Measurements from ENCODE around the gene C2orf74. TPM values are rescaled to one million over a fixed set of nuclear protein-coding genes. Genes with fewer than 3 reads are reported as not detected.
A peak's percentile ranks its signal among the peaks of the same experiment; 100 is the strongest.

Gene C2orf74
- total and polyA plus RNA-seq, 7 donors = 7.1 to 16.6 (median 13.4) TPM

GRCh38 chr2:61173116-61173515 is 11.1 kb downstream of the C2orf74 start:
- ATAC-seq (no peak), DNase-seq (no peak)
- peaks cover 0 to 16% of the 10 kb centered on the region in 2 donors for H3K36me3 ChIP-seq (ENCODE audit: insufficient read depth in 1 of 2, low read depth in 1 of 2)

GRCh38 chr2:61175036-61175435 is 13.0 kb downstream of the C2orf74 start:
- no peak overlapping the region for H3K27ac ChIP-seq
- TF ChIP-seq CTCF (IDR thresholded peaks at IDR 0.05) = no peak
- peaks cover 2 to 16% of the 10 kb centered on the region in 2 donors for H3K36me3 ChIP-seq (ENCODE audit: insufficient read depth in 1 of 2, low read depth in 1 of 2)
- ATAC-seq (no peak), DNase-seq (no peak)
- no peaks in the 10 kb centered on the region for H3K27me3 ChIP-seq (ENCODE audit: insufficient read depth in 3 of 3, low read length in 2 of 3)
- intact Hi-C loops (cut with DNase I) = no loop called here
- 59 to 83% (median 69%) methylated on average over 8 of the region's 8 CpGs for WGBS, 3 donors
- H3K4me1 ChIP-seq = peaks cover 19% of the 10 kb centered on the region
- H3K9me3 ChIP-seq = no peaks in the 10 kb centered on the region
- H3K4me3 ChIP-seq = no peak overlapping the region

More at GRCh38 chr2:61173116-61173515, 11.1 kb downstream of the C2orf74 start:
- TF ChIP-seq CTCF (IDR thresholded peaks at IDR 0.05) = no peak
- intact Hi-C loops (cut with DNase I) = no loop called here
- WGBS, 3 donors = 44 to 76% (median 45%) methylated on average over 4 of the region's 4 CpGs
- Histone ChIP-seq H3K27ac (no peak overlapping the region), H3K27me3 (ENCODE audit: insufficient read depth in 3 of 3, low read length in 2 of 3) (no peaks in the 10 kb centered on the region), H3K9me3 (no peaks in the 10 kb centered on the region), H3K4me3 (no peak overlapping the region), H3K4me1 (peaks cover under 1% of the 10 kb centered on the region)

- no peak for TF ChIP-seq CTCF (IDR thresholded peaks at IDR 0.05)
- Histone ChIP-seq H3K36me3 (ENCODE audit: insufficient read depth in 1 of 2, low read depth in 1 of 2) (peaks cover 8 to 29% of the 10 kb centered on the region in 2 donors), H3K4me1 (peaks cover 27% of the 10 kb centered on the region), H3K9me3 (no peaks in the 10 kb centered on the region), H3K4me3 (peak overlapping the region; percentile 88), H3K27me3 (ENCODE audit: insufficient read depth in 3 of 3, low read length in 2 of 3) (no peaks in the 10 kb centered on the region), H3K27ac (peak overlapping the region; percentile 99)
- intact Hi-C loops (cut with DNase I) = no loop called here
- 0 to 1% (median 1%) methylated on average over 83 to 111 of the region's 111 CpGs for WGBS, 3 donors
- DNase-seq (peak; percentile 97), ATAC-seq (peak; percentile 87 to 93 (median 90))
Measured at GRCh38 chr2:61176755-61177726, 15.1 kb downstream of the C2orf74 start.

GRCh38 chr2:61177727-61178549 is 15.9 kb downstream of the C2orf74 start:
- Histone ChIP-seq H3K27me3 (ENCODE audit: insufficient read depth in 3 of 3, low read length in 2 of 3) (no peaks in the 10 kb centered on the region), H3K4me3 (peak overlapping the region; percentile 88), H3K27ac (peak overlapping the region; percentile 99), H3K9me3 (no peaks in the 10 kb centered on the region), H3K36me3 (ENCODE audit: insufficient read depth in 1 of 2, low read depth in 1 of 2) (peaks cover 8 to 38% of the 10 kb centered on the region in 2 donors), H3K4me1 (peaks cover 27% of the 10 kb centered on the region)
- WGBS, 3 donors = 10 to 21% (median 12%) methylated on average over 37 to 45 of the region's 45 CpGs
- peak; percentile 2 to 37 (median 12) for ATAC-seq
- peak; percentile 24 to 70 for DNase-seq
- intact Hi-C loops (cut with DNase I) = no loop called here
- no peak for TF ChIP-seq CTCF (IDR thresholded peaks at IDR 0.05)

All from psoas muscle (tissue), 8 donors.